Measurements from ENCODE around the gene WDR64. TPM values are rescaled to one million over a fixed set of nuclear protein-coding genes. Genes with fewer than 3 reads are reported as not detected.
"Not testable (repeated sequence)": the region's sequence is repeated elsewhere in the genome, so short reads cannot be mapped to it uniquely, and the experiment has no call there.

WDR64 gene
- total RNA-seq, 1 donor from 2014 or later = not detected

DNA sequence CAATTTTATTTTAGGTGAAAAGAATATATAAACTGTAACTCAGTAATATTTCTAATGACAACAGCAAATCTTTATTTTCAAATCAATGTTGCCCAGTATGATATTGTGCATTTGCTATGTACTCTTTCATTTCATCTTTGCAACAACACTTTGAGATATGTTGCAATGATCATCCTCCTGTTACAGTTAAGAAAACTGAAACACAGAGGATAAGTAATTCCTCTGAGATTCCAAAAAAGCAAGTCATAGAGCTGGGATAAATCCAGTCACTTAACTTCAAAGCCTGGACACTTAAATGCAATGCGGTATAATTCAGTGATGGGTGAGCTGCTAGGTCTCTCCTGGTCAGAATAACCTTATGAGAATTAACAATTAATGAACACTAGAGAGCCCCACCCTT, 147.3 kb downstream of the WDR64 start:
- no peak for DNase-seq (ENCODE audit: low spot score)

- no peak for DNase-seq (ENCODE audit: low spot score)
Observed at GRCh38 chr1:241800640-241801039, 148.6 kb downstream of the WDR64 start.

GRCh38 chr1:241802863-241803262, 150.8 kb downstream of the WDR64 start:
- DNase-seq (ENCODE audit: low spot score) = no peak

- DNase-seq (ENCODE audit: low spot score) = not testable (repeated sequence)
Observed at GRCh38 chr1:241804706-241805105, 152.6 kb downstream of the WDR64 start.

DNA sequence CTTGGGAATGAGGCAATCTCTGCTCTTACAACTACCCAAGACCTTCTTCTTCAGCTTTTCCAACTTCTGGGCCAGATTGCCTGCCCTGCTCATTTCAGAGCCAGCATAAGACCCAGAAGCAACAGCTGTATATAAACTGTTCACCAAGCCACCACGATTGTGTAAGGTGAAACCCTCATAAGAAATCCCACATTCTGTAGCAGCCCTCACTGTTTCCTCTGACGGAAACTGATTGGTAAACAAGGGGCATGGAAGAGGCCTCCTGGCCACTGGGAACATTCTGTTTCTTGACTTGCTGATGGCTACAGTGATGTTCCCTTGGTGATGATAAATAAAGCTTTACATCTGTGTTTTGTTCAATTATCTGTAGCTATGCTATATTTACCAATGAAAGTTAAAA, 156.2 kb downstream of the WDR64 start:
- no peak for DNase-seq (ENCODE audit: low spot score)

GRCh38 chr1:241810769-241811405, 158.8 kb downstream of the WDR64 start:
- no peak for DNase-seq (ENCODE audit: low spot score)

- no peak for DNase-seq (ENCODE audit: low spot score)
Observed at GRCh38 chr1:241813768-241814320, 161.8 kb downstream of the WDR64 start.

- no peak for DNase-seq (ENCODE audit: low spot score)
Observed at GRCh38 chr1:241816008-241816407, 163.9 kb downstream of the WDR64 start.

DNA sequence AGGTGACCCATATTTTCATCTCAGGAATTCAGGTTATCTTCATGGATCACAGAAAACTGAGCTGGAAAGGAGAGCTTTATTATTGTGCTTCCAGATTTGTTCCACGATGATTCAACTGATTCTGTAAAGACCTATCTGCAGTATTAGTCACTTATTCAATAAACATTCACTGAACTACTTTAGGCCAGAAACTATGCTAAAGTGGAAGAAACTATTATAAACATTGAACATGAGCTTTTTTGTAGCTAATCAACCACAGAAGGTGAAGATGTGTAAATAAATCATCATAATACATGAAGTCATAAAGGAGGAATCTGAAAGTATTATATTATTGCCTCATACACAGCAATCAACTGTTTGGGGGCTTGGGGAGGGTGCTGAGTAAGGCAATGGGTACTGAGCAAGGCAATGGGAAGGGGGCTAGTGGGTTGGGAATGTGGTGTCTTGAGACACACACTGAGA, 165.3 kb downstream of the WDR64 start:
- no peak for DNase-seq (ENCODE audit: low spot score)

- DNase-seq (ENCODE audit: low spot score) = no peak
Observed at GRCh38 chr1:241817956-241818612, 166.0 kb downstream of the WDR64 start.

DNA sequence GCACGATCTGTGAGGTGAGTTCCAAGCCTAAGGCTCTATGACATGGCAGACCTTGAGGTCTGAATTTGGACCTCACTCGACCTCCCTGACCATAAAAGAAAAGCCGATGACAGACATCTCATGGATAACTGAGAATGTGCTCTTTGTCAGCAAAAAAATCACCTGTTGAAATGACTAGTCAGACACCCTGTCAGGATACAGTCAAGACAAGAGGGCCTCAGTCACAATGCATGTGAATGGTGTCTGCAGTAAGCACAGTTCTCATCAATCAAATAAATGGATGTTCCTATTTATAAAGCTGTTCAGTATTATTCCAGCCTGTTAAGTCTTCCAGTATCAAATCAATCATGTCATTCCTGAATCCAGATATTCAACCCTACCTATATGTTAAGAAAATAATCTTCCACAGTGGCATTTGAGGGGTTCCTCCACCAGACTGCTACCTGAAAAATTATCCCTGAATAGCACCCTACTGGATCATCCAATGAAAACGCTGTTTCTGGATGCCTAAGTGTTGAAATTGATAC, 167.3 kb downstream of the WDR64 start:
- DNase-seq (ENCODE audit: low spot score) = no peak

- DNase-seq (ENCODE audit: low spot score) = no peak
Observed at GRCh38 chr1:241821363-241821762, 169.3 kb downstream of the WDR64 start.

DNA sequence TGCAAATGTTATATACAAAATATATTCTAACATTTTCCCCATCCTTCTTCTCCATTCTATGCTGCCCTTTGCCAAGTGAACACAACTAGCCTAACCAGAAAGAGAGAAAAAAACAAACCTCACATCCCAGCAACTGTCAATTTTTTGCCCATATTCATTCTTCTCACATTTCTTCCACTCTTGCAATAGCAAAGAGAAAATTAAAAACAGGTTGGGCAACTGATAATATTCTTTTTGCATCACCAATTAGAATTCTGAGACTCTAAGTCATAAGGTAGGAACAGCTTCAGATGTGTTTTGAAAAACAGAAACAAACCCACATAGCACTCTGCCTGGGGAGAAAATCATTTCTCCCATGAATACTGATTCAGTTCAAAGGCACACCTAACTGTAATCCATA, 170.8 kb downstream of the WDR64 start:
- no peak for DNase-seq (ENCODE audit: low spot score)

DNA sequence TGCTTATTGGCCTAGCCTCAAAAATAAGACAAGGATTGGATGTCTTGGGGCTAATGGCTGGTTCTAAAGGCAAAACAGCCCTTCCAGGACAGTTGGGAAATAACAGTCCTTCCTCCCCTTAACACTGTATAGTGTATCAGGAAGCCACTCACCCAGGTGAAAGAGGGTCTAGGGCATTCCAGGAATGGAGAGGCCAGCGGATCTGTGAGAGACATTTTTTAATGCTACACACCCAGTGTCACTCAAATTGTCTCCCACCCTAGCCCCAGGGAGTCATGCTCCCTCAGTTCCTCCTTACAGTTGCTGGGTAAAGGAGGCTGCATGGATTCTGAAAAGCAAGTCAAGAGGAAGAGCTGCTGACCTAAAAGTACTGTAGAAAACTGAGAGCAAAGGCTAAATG, 171.8 kb downstream of the WDR64 start:
- DNase-seq (ENCODE audit: low spot score) = no peak

DNA sequence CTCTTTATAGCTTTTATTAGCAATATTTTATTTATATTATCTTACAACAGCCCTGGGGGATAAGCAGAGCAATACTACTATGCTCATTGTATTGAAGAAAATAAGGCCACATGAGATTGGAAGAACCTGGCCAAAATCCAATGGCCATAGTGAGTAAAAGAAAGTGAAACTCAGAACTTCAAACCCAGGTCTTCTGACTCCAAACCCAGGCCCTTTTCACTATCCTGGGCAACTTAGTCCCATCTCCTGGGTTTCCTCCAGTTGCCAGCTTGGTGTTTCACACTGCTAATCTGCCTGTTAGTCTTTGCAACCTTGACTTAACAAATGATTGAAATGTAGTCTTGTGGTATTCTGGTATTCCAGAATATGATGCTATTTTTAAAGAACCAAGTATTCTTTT, 173.5 kb downstream of the WDR64 start:
- DNase-seq (ENCODE audit: low spot score) = no peak

- DNase-seq (ENCODE audit: low spot score) = not testable (repeated sequence)
Observed at GRCh38 chr1:241826613-241827012, 174.5 kb downstream of the WDR64 start.

DNA sequence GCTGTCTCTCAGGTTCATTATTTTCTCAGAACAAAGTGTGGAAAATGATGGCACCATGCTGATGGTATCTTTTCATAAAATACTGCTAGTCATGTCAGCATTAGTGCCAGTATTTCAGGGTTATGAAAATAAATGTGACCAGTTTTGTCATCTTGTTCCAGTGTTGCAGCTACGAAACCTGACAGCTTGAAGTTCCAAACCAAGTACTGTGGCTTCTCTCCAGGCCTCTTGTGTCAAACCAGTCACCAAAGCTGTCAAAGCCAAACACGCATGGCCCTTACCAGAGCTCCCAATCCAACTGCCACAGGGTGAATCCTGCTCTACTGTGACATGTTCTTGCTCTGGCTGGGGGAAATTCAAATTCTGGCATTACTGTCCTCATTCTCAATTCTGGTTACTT, 175.2 kb downstream of the WDR64 start:
- DNase-seq (ENCODE audit: low spot score) = no peak

DNA sequence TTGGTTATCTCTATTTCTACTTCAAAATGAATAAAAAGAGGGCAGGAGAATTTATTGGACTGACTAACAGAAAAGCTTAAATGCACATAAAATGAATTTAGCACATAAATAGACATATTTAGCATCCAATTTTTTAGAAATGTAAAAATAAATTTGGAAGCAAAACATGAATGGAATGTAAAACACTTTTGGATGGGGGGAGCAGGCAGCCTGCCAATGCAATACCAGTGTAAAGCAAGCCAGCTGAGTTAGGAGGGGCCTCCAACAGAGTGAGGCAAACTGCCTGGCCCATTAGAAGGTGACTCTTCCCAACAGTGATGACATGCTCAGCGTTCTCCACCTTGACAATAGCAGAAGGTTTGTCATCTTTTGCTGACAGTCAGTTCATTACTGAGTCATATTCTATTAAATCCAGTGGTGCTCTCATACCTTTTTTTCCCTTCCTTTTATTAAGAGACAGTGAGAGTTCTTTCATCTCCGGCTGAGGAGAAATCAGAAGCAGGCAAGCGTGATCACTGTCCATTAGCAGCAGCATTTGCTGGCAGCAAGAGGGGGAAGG, 176.5 kb downstream of the WDR64 start:
- DNase-seq (ENCODE audit: low spot score) = no peak

- no peak for DNase-seq (ENCODE audit: low spot score)
Observed at GRCh38 chr1:241829468-241829867, 177.4 kb downstream of the WDR64 start.

DNA sequence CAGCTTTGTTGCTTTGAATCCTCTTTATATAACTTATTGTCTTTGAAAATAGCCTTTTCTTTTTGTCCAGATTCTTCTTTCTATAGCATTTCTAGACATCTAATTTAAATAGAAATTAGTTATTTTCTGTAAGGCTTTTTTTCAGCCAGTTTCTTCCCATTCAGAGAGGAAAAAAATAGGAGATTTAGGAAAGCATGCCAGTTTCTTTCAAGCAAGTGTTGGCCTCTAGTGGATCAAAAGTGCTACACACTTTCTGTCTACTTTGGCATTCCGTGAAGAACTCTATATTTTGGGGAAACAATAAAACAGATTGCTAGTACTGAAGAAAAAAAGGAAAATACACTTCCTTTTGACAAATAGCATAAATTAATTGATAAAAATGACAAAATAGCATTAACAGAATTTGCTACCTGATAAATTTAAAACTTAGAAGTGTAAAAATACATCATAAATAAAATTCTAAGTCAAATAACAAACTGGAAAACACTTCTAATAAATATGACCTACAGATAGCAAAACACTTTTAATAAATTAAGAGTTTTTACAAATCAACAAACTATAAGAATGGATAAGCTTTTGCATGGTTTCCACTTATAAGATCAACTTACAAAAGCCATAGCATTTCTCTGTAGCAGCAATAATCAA, 182.8 kb downstream of the WDR64 start:
- no peak for DNase-seq (ENCODE audit: low spot score)

DNA sequence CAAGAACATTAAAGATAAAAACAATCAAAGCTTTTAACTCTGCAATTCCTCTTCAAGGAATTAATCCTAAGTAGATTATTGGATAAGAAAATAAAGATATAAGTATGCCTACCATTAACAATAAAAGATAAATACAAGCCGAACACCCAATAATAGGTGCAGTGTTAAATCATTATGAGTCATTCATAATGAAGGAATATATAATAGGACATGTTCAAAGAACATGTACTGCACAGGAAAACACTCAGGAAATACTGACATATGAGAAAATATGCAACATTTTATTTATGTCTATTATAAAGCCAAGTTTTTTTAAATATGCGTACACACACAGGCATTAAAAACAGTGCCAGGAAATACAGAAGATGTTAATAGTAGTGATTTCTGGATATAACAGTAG, 184.9 kb downstream of the WDR64 start:
- no peak for DNase-seq (ENCODE audit: low spot score)

- DNase-seq (ENCODE audit: low spot score) = no peak
Observed at GRCh38 chr1:241837416-241837815, 185.3 kb downstream of the WDR64 start.
